Measurements from ENCODE around the gene KIF26B.

The KIF26B gene

DNA sequence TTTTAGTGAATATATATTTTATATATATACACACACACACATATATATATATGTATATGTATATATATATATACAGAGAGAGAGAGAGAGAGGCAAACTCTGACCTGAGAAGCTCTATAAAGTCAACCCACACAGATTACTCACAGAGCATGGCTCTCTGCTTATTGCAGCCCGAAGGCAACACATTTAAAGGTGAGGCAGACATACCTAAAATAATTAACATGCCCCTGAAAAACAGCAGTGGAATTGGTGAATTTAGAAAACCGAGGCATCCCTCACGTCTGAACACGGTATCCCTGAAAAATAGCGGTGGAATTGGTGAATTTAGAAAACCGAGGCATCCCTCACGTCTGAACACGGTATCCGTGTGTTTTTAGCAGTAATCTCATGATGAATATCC, 228.2 kb downstream of the KIF26B start:
- Histone ChIP-seq H3K27ac (ENCODE audit: low read depth, low read length) (no peak overlapping the region), H3K36me3 (ENCODE audit: insufficient read depth, low read length) (no peaks in the 10 kb centered on the region), H3K4me1 (ENCODE audit: insufficient read depth, low read length) (peaks cover 17% of the 10 kb centered on the region), H3K27me3 (ENCODE audit: insufficient read depth, low read length) (no peaks in the 10 kb centered on the region), H3K4me3 (ENCODE audit: low read length) (no peak overlapping the region), H3K9me3 (ENCODE audit: insufficient read depth, low read depth, low read length) (no peaks in the 10 kb centered on the region), H3K9ac (ENCODE audit: low read depth, low read length) (no peak overlapping the region)
- WGBS: 91% methylated on average over 9 of the region's 9 CpGs

GRCh38 chr1:245383396-245384330, 228.9 kb downstream of the KIF26B start:
- Histone ChIP-seq H3K36me3 (ENCODE audit: insufficient read depth, low read length) (no peaks in the 10 kb centered on the region), H3K9ac (ENCODE audit: low read depth, low read length) (no peak overlapping the region), H3K27ac (ENCODE audit: low read depth, low read length) (no peak overlapping the region), H3K9me3 (ENCODE audit: insufficient read depth, low read depth, low read length) (no peaks in the 10 kb centered on the region), H3K4me1 (ENCODE audit: insufficient read depth, low read length) (peaks cover 15% of the 10 kb centered on the region), H3K27me3 (ENCODE audit: insufficient read depth, low read length) (no peaks in the 10 kb centered on the region), H3K4me3 (ENCODE audit: low read length) (no peak overlapping the region)
- 83% methylated on average over 13 of the region's 13 CpGs for WGBS

GRCh38 chr1:245386297-245386971, 231.6 kb downstream of the KIF26B start:
- Histone ChIP-seq H3K4me3 (ENCODE audit: low read length) (no peak overlapping the region), H3K27me3 (ENCODE audit: insufficient read depth, low read length) (no peaks in the 10 kb centered on the region), H3K36me3 (ENCODE audit: insufficient read depth, low read length) (no peaks in the 10 kb centered on the region), H3K4me1 (ENCODE audit: insufficient read depth, low read length) (peaks cover 10% of the 10 kb centered on the region; the same call in 1 of the 2 replicates), H3K9me3 (ENCODE audit: insufficient read depth, low read depth, low read length) (no peaks in the 10 kb centered on the region), H3K27ac (ENCODE audit: low read depth, low read length) (no peak overlapping the region), H3K9ac (ENCODE audit: low read depth, low read length) (no peak overlapping the region)
- 95% methylated on average over 11 of the region's 11 CpGs for WGBS

DNA sequence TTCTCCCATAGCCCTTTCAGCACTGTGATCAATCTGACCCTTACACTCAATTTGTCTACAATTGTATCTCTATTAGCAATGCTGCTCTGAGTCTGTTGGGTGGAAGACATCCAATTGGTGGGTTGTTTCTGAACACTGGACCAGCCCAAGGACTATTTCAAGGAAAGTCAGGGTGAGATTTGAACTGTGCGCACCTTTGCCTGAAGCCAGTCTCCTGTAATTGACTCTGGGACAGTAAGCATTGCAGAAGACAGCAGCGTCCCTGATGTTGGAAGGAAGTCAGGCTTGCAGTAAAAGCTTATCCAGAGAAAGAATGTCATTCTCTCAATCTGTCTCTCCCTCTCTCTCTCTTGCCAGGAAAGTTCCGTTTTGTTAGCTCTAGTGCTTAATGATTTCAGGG, 233.9 kb downstream of the KIF26B start:
- Histone ChIP-seq H3K9me3 (ENCODE audit: insufficient read depth, low read depth, low read length) (no peaks in the 10 kb centered on the region), H3K27ac (ENCODE audit: low read depth, low read length) (no peak overlapping the region), H3K9ac (ENCODE audit: low read depth, low read length) (no peak overlapping the region), H3K36me3 (ENCODE audit: insufficient read depth, low read length) (no peaks in the 10 kb centered on the region), H3K4me1 (ENCODE audit: insufficient read depth, low read length) (peaks cover 2% of the 10 kb centered on the region; the same call in 1 of the 2 replicates), H3K4me3 (ENCODE audit: low read length) (no peak overlapping the region), H3K27me3 (ENCODE audit: insufficient read depth, low read length) (no peaks in the 10 kb centered on the region)
- WGBS: 95% methylated on average over 3 of the region's 3 CpGs

GRCh38 chr1:245389873-245390272, 235.1 kb downstream of the KIF26B start:
- no peak overlapping the region for H3K4me3 ChIP-seq (ENCODE audit: low read length)
- no peaks in the 10 kb centered on the region for H3K9me3 ChIP-seq (ENCODE audit: insufficient read depth, low read depth, low read length)
- H3K27me3 ChIP-seq (ENCODE audit: insufficient read depth, low read length): no peaks in the 10 kb centered on the region
- no peaks in the 10 kb centered on the region for H3K36me3 ChIP-seq (ENCODE audit: insufficient read depth, low read length)
- no peak overlapping the region for H3K27ac ChIP-seq (ENCODE audit: low read depth, low read length)
- 98% methylated on average over 7 of the region's 7 CpGs for WGBS
- H3K9ac ChIP-seq (ENCODE audit: low read depth, low read length): no peak overlapping the region
- H3K4me1 ChIP-seq (ENCODE audit: insufficient read depth, low read length): no peaks in the 10 kb centered on the region

DNA sequence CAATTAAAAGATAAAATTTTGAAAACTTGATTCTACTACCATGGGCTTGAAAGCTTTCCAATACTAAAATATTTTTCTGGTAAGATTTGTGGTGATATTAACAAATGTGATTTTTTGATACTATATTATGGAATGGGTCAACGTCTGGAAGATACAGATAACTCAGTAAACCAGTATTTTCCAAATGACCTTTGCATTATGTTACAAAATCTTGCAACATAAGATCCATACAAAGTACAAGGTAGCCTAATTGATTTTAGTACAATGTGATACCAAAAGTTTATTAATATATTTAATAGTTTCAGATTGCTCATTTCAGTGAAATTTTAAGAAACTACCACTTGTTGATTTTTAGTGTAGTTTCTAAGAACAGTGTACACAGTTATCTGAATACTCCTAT, 236.2 kb downstream of the KIF26B start:
- no CpG with 5 or more reads among the region's 1 CpG for WGBS

DNA sequence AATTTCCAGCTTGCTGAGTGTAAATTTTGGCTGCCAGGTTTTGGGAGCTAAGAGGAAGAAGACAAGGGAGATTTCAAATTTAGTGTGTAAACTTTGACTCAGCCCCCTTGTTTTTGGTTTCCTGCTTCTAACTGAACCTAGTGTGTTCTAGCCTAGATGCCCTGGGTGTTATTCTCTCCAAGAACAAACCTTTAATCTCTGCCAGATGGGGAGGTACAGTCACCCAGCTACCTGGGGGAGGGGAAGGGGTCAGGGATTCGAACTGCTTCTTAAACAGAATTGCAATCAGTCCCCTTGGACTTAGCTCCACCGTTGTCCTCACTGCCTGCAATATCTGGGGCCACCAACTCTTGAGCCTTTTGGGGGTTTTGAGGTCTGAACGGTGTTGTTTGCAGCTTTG, 238.9 kb downstream of the KIF26B start:
- H3K9me3 ChIP-seq (ENCODE audit: insufficient read depth, low read depth, low read length): no peaks in the 10 kb centered on the region
- H3K27ac ChIP-seq (ENCODE audit: low read depth, low read length): no peak overlapping the region
- H3K9ac ChIP-seq (ENCODE audit: low read depth, low read length): no peak overlapping the region
- no peaks in the 10 kb centered on the region for H3K4me1 ChIP-seq (ENCODE audit: insufficient read depth, low read length)
- WGBS: 88% methylated on average over 3 of the region's 3 CpGs
- H3K4me3 ChIP-seq (ENCODE audit: low read length): no peak overlapping the region
- no peaks in the 10 kb centered on the region for H3K36me3 ChIP-seq (ENCODE audit: insufficient read depth, low read length)
- H3K27me3 ChIP-seq (ENCODE audit: insufficient read depth, low read length): no peaks in the 10 kb centered on the region

More for the DNA sequence above, 236.2 kb downstream of the KIF26B start:
- Histone ChIP-seq H3K9ac (ENCODE audit: low read depth, low read length) (no peak overlapping the region), H3K4me1 (ENCODE audit: insufficient read depth, low read length) (no peaks in the 10 kb centered on the region), H3K4me3 (ENCODE audit: low read length) (no peak overlapping the region), H3K36me3 (ENCODE audit: insufficient read depth, low read length) (no peaks in the 10 kb centered on the region), H3K27me3 (ENCODE audit: insufficient read depth, low read length) (no peaks in the 10 kb centered on the region), H3K27ac (ENCODE audit: low read depth, low read length) (no peak overlapping the region), H3K9me3 (ENCODE audit: insufficient read depth, low read depth, low read length) (no peaks in the 10 kb centered on the region)

- H3K4me3 ChIP-seq (ENCODE audit: low read length): no peak overlapping the region
- no peaks in the 10 kb centered on the region for H3K4me1 ChIP-seq (ENCODE audit: insufficient read depth, low read length)
- no peaks in the 10 kb centered on the region for H3K27me3 ChIP-seq (ENCODE audit: insufficient read depth, low read length)
- WGBS: 88% methylated on average over 4 of the region's 4 CpGs
- H3K27ac ChIP-seq (ENCODE audit: low read depth, low read length): no peak overlapping the region
- no peaks in the 10 kb centered on the region for H3K9me3 ChIP-seq (ENCODE audit: insufficient read depth, low read depth, low read length)
- H3K9ac ChIP-seq (ENCODE audit: low read depth, low read length): no peak overlapping the region
- no peaks in the 10 kb centered on the region for H3K36me3 ChIP-seq (ENCODE audit: insufficient read depth, low read length)
These were observed 240.9 kb downstream of the KIF26B start for GRCh38 chr1:245395680-245396079.

DNA sequence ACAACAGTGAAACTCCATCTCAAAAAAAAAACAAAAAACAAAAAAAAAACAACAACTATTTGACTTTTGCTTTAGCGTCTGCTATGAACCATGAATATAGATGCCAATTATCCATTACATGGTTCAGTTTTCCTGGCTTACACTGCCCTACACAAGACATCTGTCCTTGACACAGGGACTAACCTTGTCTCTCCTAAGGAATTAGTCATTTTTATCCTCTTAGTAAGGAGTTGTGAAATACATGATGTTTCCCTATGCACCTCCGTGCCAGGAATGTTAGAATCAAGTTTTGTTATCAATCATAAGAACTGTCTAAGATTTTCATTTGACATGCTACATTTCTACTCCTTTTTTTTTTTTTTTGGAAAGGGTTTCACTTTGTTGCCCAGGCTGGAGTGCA, 241.8 kb downstream of the KIF26B start:
- no peaks in the 10 kb centered on the region for H3K36me3 ChIP-seq (ENCODE audit: insufficient read depth, low read length)
- no peak overlapping the region for H3K4me3 ChIP-seq (ENCODE audit: low read length)
- H3K4me1 ChIP-seq (ENCODE audit: insufficient read depth, low read length): no peaks in the 10 kb centered on the region
- no peaks in the 10 kb centered on the region for H3K9me3 ChIP-seq (ENCODE audit: insufficient read depth, low read depth, low read length)
- H3K27me3 ChIP-seq (ENCODE audit: insufficient read depth, low read length): no peaks in the 10 kb centered on the region
- no peak overlapping the region for H3K9ac ChIP-seq (ENCODE audit: low read depth, low read length)
- over 99% methylated on average over 2 of the region's 2 CpGs for WGBS
- H3K27ac ChIP-seq (ENCODE audit: low read depth, low read length): no peak overlapping the region

DNA sequence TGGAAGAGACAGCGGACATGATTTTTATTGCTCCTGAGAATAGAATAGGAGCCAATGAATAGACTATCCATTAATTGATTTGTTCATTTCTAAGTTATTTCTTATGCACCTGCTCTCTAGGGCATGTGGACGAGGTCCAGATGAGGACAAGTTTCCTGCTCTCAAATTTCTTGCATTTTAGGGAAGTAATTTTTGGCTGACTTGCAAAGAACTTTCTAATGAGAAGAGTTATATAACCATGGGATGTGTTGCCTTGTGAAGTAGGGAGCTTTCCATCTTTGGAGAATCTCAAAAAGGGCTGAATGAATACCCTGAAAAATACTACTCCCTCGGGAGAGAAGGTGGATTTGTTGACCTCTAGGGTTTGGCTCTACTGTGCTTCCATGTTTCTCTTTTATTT, 243.0 kb downstream of the KIF26B start:
- no peaks in the 10 kb centered on the region for H3K36me3 ChIP-seq (ENCODE audit: insufficient read depth, low read length)

DNA sequence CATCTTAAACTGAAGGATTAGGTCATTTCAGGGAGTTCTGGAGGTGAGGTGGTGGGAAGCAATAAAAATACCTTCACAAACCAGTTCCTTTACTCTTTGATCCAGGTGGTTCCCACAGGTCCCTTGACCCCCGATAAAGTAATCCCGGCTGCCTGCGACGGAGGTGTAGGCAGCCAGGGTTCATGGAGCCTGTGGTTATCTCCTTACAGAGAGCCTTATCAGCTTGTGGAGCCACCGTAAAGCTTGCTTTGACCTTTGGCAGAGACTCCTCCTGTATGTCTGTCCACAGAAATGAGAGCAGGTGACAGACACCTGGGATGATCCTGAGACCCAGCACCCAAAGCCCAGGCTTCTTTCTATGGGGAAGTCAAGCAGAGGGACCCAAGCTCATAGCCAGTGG, 243.4 kb downstream of the KIF26B start:
- Histone ChIP-seq H3K27ac (ENCODE audit: low read depth, low read length) (no peak overlapping the region), H3K9ac (ENCODE audit: low read depth, low read length) (no peak overlapping the region), H3K36me3 (ENCODE audit: insufficient read depth, low read length) (no peaks in the 10 kb centered on the region), H3K4me1 (ENCODE audit: insufficient read depth, low read length) (no peaks in the 10 kb centered on the region), H3K9me3 (ENCODE audit: insufficient read depth, low read depth, low read length) (no peaks in the 10 kb centered on the region), H3K4me3 (ENCODE audit: low read length) (no peak overlapping the region), H3K27me3 (ENCODE audit: insufficient read depth, low read length) (no peaks in the 10 kb centered on the region)
- 91% methylated on average over 5 of the region's 5 CpGs for WGBS

More for the DNA sequence above, 243.0 kb downstream of the KIF26B start:
- Histone ChIP-seq H3K4me3 (ENCODE audit: low read length) (no peak overlapping the region), H3K27me3 (ENCODE audit: insufficient read depth, low read length) (no peaks in the 10 kb centered on the region), H3K4me1 (ENCODE audit: insufficient read depth, low read length) (no peaks in the 10 kb centered on the region), H3K9me3 (ENCODE audit: insufficient read depth, low read depth, low read length) (no peaks in the 10 kb centered on the region), H3K9ac (ENCODE audit: low read depth, low read length) (no peak overlapping the region), H3K27ac (ENCODE audit: low read depth, low read length) (no peak overlapping the region)
- 89% methylated on average over 3 of the region's 3 CpGs for WGBS

Measured in HUES64 (cell line).